Sigmoid colon (tissue), 4 donors: ENCODE results near the gene NKIRAS1.
"Not testable (repeated sequence)": the region's sequence is repeated elsewhere in the genome, so short reads cannot be mapped to it uniquely, and the experiment has no call there.

ENCODE experiments used
- POLR2A ChIP-seq, 2 donors: fragments of 450-650 bp; IDR thresholded peaks; one replicate each; pipeline ENCODE4 v1.6.1; 2016; ENCODE audit warnings: antibody characterized with exemption in 2 of 2, mild to moderate bottlenecking in 2 of 2, moderate library complexity in 2 of 2
- POLR2AphosphoS5 ChIP-seq, 4 donors: sonication (generic); formaldehyde crosslinking; IDR thresholded peaks; one replicate each; pipeline ENCODE4 v1.6.1; 2017; ENCODE audit warnings: antibody characterized with exemption in 4 of 4
- TF ChIP-seq, protein P1 (sequence below), 4 experiments: fragments of 450-650 bp in 3 of 4; fragments of 200-600 bp in 1 of 4; IDR thresholded peaks; one replicate each; pipeline ENCODE4 v1.5.1; 2016 to 2019; ENCODE audit warnings: antibody characterized with exemption in 4 of 4, mild to moderate bottlenecking in 3 of 4, moderate library complexity in 2 of 4

GRCh38 chr3:23917679-23918303 lies 1.0 kb upstream of the NKIRAS1 start:
- TF ChIP-seq POLR2A, POLR2AphosphoS5 (IDR thresholded peaks at IDR 0.05): not testable (repeated sequence)
- TF ChIP-seq, protein P1, sequence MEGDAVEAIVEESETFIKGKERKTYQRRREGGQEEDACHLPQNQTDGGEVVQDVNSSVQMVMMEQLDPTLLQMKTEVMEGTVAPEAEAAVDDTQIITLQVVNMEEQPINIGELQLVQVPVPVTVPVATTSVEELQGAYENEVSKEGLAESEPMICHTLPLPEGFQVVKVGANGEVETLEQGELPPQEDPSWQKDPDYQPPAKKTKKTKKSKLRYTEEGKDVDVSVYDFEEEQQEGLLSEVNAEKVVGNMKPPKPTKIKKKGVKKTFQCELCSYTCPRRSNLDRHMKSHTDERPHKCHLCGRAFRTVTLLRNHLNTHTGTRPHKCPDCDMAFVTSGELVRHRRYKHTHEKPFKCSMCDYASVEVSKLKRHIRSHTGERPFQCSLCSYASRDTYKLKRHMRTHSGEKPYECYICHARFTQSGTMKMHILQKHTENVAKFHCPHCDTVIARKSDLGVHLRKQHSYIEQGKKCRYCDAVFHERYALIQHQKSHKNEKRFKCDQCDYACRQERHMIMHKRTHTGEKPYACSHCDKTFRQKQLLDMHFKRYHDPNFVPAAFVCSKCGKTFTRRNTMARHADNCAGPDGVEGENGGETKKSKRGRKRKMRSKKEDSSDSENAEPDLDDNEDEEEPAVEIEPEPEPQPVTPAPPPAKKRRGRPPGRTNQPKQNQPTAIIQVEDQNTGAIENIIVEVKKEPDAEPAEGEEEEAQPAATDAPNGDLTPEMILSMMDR (IDR thresholded peaks at IDR 0.05) = not testable (repeated sequence)
